Astrocyte of the cerebellum (primary cell): Measurements from ENCODE around the gene TP53I3.
"Not testable (repeated sequence)": the region's sequence is repeated elsewhere in the genome, so short reads cannot be mapped to it uniquely, and the experiment has no call there.

Experiments used
- DNase-seq: peaks from one replicate; pipeline ENCODE4 v3.0.0-alpha.2; 2011; ENCODE audit warnings: low read depth
- H3K4me3 ChIP-seq: 2 replicates; pipeline ENCODE4 v1.5.1; 2011; ENCODE audit warnings: mild to moderate bottlenecking, low read depth, low read length, moderate library complexity
- CTCF ChIP-seq: IDR thresholded peaks from 2 replicates; pipeline ENCODE4 v1.5.1; 2012; ENCODE audit warnings: low read length, low read depth, moderate library complexity, mild to moderate bottlenecking; ENCODE audit errors: missing control alignments
- in situ Hi-C: cut with HindIII; loops from 2 replicates; pipeline ENCODE4 v1.10.0; 2017; ENCODE audit warnings: low sequenced_read_pairs

TP53I3 gene

GRCh38 chr2:24110660-24111303 lies 26.1 kb upstream of the TP53I3 start:
- no peak overlapping the region for H3K4me3 ChIP-seq
- in situ Hi-C loops = no loop called here
- TF ChIP-seq CTCF = no peak
- no peak for DNase-seq

GRCh38 chr2:24109431-24109830 lies 24.8 kb upstream of the TP53I3 start:
- H3K4me3 ChIP-seq, in situ Hi-C loops, DNase-seq: not testable (repeated sequence)

GRCh38 chr2:24107336-24107735 lies 22.7 kb upstream of the TP53I3 start:
- H3K4me3 ChIP-seq = no peak overlapping the region
- no peak for TF ChIP-seq CTCF
- in situ Hi-C loops = no loop called here
- DNase-seq = no peak

GRCh38 chr2:24106786-24107185 lies 22.2 kb upstream of the TP53I3 start:
- no peak for TF ChIP-seq CTCF
- in situ Hi-C loops = no loop called here
- no peak for DNase-seq
- H3K4me3 ChIP-seq = no peak overlapping the region

GRCh38 chr2:24105816-24106215 lies 21.2 kb upstream of the TP53I3 start:
- DNase-seq = no peak
- H3K4me3 ChIP-seq = no peak overlapping the region
- in situ Hi-C loops = no loop called here
- no peak for TF ChIP-seq CTCF

- DNase-seq = no peak
- in situ Hi-C loops = no loop called here
- H3K4me3 ChIP-seq = no peak overlapping the region
- no peak for TF ChIP-seq CTCF
Measured at GRCh38 chr2:24104906-24105305, 20.3 kb upstream of the TP53I3 start.

GRCh38 chr2:24104110-24104650 lies 19.5 kb upstream of the TP53I3 start:
- in situ Hi-C loops = no loop called here
- TF ChIP-seq CTCF = no peak
- no peak for DNase-seq
- H3K4me3 ChIP-seq = no peak overlapping the region
